ENCODE measurements around the gene RNU1-4. TPM values are rescaled to one million over a fixed set of nuclear protein-coding genes. Genes with fewer than 3 reads are reported as not detected.
A peak's percentile ranks its signal among the peaks of the same experiment; 100 is the strongest.
"Not testable (repeated sequence)": the region's sequence is repeated elsewhere in the genome, so short reads cannot be mapped to it uniquely, and the experiment has no call there.

Gene RNU1-4
- total and polyA plus RNA-seq, 2 of the 13 experiments (the other 11 are each of a cell fraction or from before 2014, with no cell fraction given) = under 0.01 to 11,018 TPM

DNA sequence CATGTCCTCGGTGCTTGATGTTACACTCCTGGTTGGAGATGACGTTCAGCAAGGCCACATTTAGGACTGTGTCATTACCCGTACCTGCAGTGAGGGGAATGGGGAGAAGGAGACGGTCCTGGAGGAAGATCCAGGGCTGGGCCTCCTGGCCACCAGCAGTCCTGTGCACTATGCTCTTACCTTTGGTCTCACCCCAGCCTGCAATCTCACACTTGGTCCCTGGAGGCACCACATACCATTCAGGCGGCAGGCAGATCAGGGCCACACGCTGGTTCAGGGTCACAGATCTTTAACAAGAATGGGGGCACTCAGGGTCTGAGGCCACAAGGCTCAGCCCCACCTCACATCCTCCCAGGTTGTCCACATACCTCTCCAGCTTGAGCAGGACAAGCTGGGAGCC is 17.3 kb downstream of the RNU1-4 start:
- POLR2A ChIA-PET; H3K9me3 ChIP-seq (ENCODE audit: low read length); H3K27ac ChIP-seq (ENCODE audit: extremely low read length, insufficient read depth, low read length); H3K9ac ChIP-seq (ENCODE audit: insufficient read depth, low read depth, low read length); H2AFZ ChIP-seq (ENCODE audit: low read length); in situ Hi-C loops (cut with HindIII; ENCODE audit: extremely low pct_ligation_motif_present, low pct_unique_long_range_greater_than_20kb); intact Hi-C loops (cut with micrococcal nuclease; ENCODE audit: unreplicated experiment); H3K4me2 ChIP-seq (ENCODE audit: low read depth, low read length); FAIRE-seq; H3K27me3 ChIP-seq (ENCODE audit: control insufficient read depth in 1 of 2, insufficient read depth in 2 of 2, low read length in 2 of 2); H3K79me2 ChIP-seq (ENCODE audit: insufficient read depth, low read length); H4K20me1 ChIP-seq (ENCODE audit: insufficient read depth, low read length); H3K36me3 ChIP-seq (replicated peaks in 1 of 2; ENCODE audit: control insufficient read depth in 1 of 2, insufficient read depth in 2 of 2, low read length in 2 of 2); DNase-seq (ENCODE audit: low spot score); H3K4me3 ChIP-seq (replicated peaks in 1 of 3; ENCODE audit: insufficient read depth in 1 of 3, low read depth in 2 of 3, low read length in 3 of 3); H3K4me1 ChIP-seq (ENCODE audit: insufficient read depth, low read length); CTCF ChIA-PET (ENCODE audit: low intra/inter-chr PET ratio, low total read pairs): not testable (repeated sequence)
- WGBS (ENCODE audit: low lambda C conversion rate) = no CpG with 5 or more reads among the region's 6 CpGs
- BruUV-seq (replicated peaks) = TSS peak; percentile 40
- ATAC-seq = peak; percentile 90

DNA sequence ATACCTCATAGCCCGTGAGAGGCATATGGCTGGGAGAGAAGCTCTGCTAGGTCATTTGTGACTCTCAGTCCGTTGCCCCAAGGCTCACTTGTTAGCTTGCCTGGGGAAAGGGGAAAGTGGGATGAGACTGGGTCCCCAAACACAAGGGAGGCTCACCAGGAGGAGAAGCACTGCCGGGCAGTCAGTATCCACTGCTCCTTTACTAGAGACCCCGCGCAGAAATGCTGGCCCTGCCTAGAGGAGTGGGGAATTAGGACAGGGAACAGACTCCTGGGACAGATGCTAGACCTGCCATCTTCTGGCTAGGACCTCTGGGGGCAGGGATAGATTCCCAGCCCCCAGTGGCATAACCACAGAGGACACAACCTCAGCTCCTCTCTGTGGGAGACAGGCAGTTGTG is 17.7 kb downstream of the RNU1-4 start:
- H3K4me3 ChIP-seq (replicated peaks in 1 of 3; ENCODE audit: insufficient read depth in 1 of 3, low read depth in 2 of 3, low read length in 3 of 3); POLR2A ChIA-PET: not testable (repeated sequence)

DNA sequence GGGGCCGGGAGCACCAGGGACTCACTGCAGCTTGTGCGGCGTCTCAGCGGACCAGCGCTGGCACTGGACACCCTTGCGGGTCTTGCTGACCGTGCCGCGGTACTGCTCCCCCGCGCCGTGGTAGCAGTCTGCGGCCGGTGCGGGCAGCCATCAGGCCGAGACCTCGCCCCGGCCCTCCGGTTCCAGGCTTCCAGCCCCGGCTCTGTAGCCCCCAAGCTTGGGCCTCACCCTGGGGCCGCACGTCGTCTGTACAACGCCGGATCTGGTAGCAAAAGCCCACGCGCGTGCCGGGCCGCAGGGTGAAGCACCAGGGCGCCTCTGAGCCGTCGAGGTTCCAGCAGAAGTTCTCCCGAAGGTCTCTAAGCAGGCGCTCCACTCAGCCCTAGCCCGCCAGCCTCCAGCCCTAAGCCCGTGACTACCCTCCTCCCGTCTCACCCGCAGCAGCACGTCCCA is 18.8 kb downstream of the RNU1-4 start:
- in situ Hi-C loops (cut with HindIII; ENCODE audit: extremely low pct_ligation_motif_present, low pct_unique_long_range_greater_than_20kb); BruUV-seq (replicated peaks); H2AFZ ChIP-seq (ENCODE audit: low read length); H3K4me3 ChIP-seq (replicated peaks in 1 of 3; ENCODE audit: insufficient read depth in 1 of 3, low read depth in 2 of 3, low read length in 3 of 3); H3K36me3 ChIP-seq (replicated peaks in 1 of 2; ENCODE audit: control insufficient read depth in 1 of 2, insufficient read depth in 2 of 2, low read length in 2 of 2); H3K4me2 ChIP-seq (ENCODE audit: low read depth, low read length); CTCF ChIA-PET (ENCODE audit: low intra/inter-chr PET ratio, low total read pairs); H4K20me1 ChIP-seq (ENCODE audit: insufficient read depth, low read length); intact Hi-C loops (cut with micrococcal nuclease; ENCODE audit: unreplicated experiment); H3K9ac ChIP-seq (ENCODE audit: insufficient read depth, low read depth, low read length); DNase-seq (ENCODE audit: low spot score); H3K79me2 ChIP-seq (ENCODE audit: insufficient read depth, low read length); H3K4me1 ChIP-seq (ENCODE audit: insufficient read depth, low read length); H3K9me3 ChIP-seq (ENCODE audit: low read length); H3K27me3 ChIP-seq (ENCODE audit: control insufficient read depth in 1 of 2, insufficient read depth in 2 of 2, low read length in 2 of 2); POLR2A ChIA-PET; H3K27ac ChIP-seq (ENCODE audit: extremely low read length, insufficient read depth, low read length); FAIRE-seq; ATAC-seq: not testable (repeated sequence)
- 93% methylated on average over 28 of the region's 40 CpGs for WGBS (ENCODE audit: low lambda C conversion rate)

More for the DNA sequence above, 17.7 kb downstream of the RNU1-4 start:
- H2AFZ ChIP-seq (ENCODE audit: low read length); BruUV-seq (replicated peaks); intact Hi-C loops (cut with micrococcal nuclease; ENCODE audit: unreplicated experiment); H3K9me3 ChIP-seq (ENCODE audit: low read length); H3K4me2 ChIP-seq (ENCODE audit: low read depth, low read length); DNase-seq (ENCODE audit: low spot score); H3K9ac ChIP-seq (ENCODE audit: insufficient read depth, low read depth, low read length); CTCF ChIA-PET (ENCODE audit: low intra/inter-chr PET ratio, low total read pairs); H3K27me3 ChIP-seq (ENCODE audit: control insufficient read depth in 1 of 2, insufficient read depth in 2 of 2, low read length in 2 of 2); H3K27ac ChIP-seq (ENCODE audit: extremely low read length, insufficient read depth, low read length); ATAC-seq; H3K36me3 ChIP-seq (replicated peaks in 1 of 2; ENCODE audit: control insufficient read depth in 1 of 2, insufficient read depth in 2 of 2, low read length in 2 of 2); H4K20me1 ChIP-seq (ENCODE audit: insufficient read depth, low read length); H3K4me1 ChIP-seq (ENCODE audit: insufficient read depth, low read length); FAIRE-seq; H3K79me2 ChIP-seq (ENCODE audit: insufficient read depth, low read length); in situ Hi-C loops (cut with HindIII; ENCODE audit: extremely low pct_ligation_motif_present, low pct_unique_long_range_greater_than_20kb): not testable (repeated sequence)
- 96% methylated on average over 4 of the region's 5 CpGs for WGBS (ENCODE audit: low lambda C conversion rate)

DNA sequence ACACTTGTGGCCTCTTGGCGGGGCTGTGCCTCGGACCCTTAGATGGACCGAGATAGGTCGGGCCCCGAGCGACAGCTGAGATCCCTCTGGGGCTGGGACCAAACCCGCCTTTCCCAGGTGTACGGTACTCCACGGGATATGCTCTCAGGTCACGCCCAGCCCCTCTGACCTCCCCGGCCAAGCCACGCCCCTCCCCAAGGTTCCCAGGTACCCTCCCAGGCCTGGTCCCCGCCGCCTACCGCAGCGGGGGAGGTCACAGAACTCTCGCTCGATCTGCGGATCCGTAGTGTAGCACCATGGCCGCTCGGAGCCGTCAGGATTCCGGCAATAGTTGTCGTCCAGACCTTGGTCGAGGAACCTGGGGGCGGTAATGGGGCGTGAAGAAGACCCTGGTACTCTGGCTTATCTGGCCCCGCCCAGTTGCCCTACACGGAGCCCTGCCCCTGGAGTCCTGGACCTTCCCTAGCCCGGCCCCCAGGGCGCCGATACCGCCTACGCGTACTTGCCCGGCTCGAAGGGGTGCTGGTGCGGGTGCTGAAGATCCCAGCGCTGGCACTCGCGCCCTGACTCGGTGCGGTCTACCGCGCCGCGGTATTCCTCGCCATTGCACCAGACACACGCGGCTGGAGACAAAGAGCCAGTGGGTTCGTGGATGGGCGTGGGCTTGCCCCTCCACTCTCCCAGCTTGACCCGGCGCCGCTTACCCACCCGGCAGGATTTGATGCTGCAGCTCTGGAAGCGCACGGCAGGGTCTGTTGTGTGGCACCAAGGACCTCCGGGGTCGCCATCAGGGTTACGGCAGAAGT is 19.5 kb downstream of the RNU1-4 start:
- ATAC-seq; H3K27me3 ChIP-seq (ENCODE audit: control insufficient read depth in 1 of 2, insufficient read depth in 2 of 2, low read length in 2 of 2); CTCF ChIA-PET (ENCODE audit: low intra/inter-chr PET ratio, low total read pairs); H3K79me2 ChIP-seq (ENCODE audit: insufficient read depth, low read length); in situ Hi-C loops (cut with HindIII; ENCODE audit: extremely low pct_ligation_motif_present, low pct_unique_long_range_greater_than_20kb); BruUV-seq (replicated peaks); H4K20me1 ChIP-seq (ENCODE audit: insufficient read depth, low read length); H3K9ac ChIP-seq (ENCODE audit: insufficient read depth, low read depth, low read length); intact Hi-C loops (cut with micrococcal nuclease; ENCODE audit: unreplicated experiment); POLR2A ChIA-PET; H3K4me2 ChIP-seq (ENCODE audit: low read depth, low read length); DNase-seq (ENCODE audit: low spot score); FAIRE-seq; H3K27ac ChIP-seq (ENCODE audit: extremely low read length, insufficient read depth, low read length); H2AFZ ChIP-seq (ENCODE audit: low read length); H3K4me3 ChIP-seq (replicated peaks in 1 of 3; ENCODE audit: insufficient read depth in 1 of 3, low read depth in 2 of 3, low read length in 3 of 3); H3K36me3 ChIP-seq (replicated peaks in 1 of 2; ENCODE audit: control insufficient read depth in 1 of 2, insufficient read depth in 2 of 2, low read length in 2 of 2); H3K9me3 ChIP-seq (ENCODE audit: low read length): not testable (repeated sequence)
- 99% methylated on average over 18 of the region's 62 CpGs for WGBS (ENCODE audit: low lambda C conversion rate)
- H3K4me1 ChIP-seq (ENCODE audit: insufficient read depth, low read length) = peaks cover 17% of the 10 kb centered on the region
